ENCODE measurements around the gene ELMO1.

- TF ChIP-seq ZNF292 (CRISPR knock-in tag; IDR thresholded peaks at IDR 0.05; ENCODE audit: borderline replicate concordance, low read depth) (no peak), RBAK (CRISPR knock-in tag; IDR thresholded peaks at IDR 0.05) (no peak), CREM (IDR thresholded peaks at IDR 0.05) (no peak), CREM (CRISPR knock-in tag; IDR thresholded peaks at IDR 0.05) (no peak), HINFP (CRISPR knock-in tag; IDR thresholded peaks at IDR 0.05; ENCODE audit: low read depth) (no peak)
Measured at GRCh38 chr7:36831049-36831448, 617.6 kb downstream of the ELMO1 start.

Data from HepG2 (cell line).